GM20000 (cell line): ENCODE data around the gene KLRK1.
"Not testable (repeated sequence)": the region's sequence is repeated elsewhere in the genome, so short reads cannot be mapped to it uniquely, and the experiment has no call there.

ENCODE experiments used
- DNase-seq: peaks from one replicate; pipeline ENCODE4 v3.0.0; 2012; ENCODE audit warnings: low spot score
- TF ChIP-seq, protein P1 (sequence below): IDR thresholded peaks from 2 replicates; pipeline ENCODE4 v1.5.1; 2012; ENCODE audit warnings: mild to moderate bottlenecking, control low read depth; ENCODE audit errors: extremely low read depth, missing control alignments

Gene KLRK1

GRCh38 chr12:10389904-10390303 is at the start of gene KLRK1:
Gene KLRK1 (minus strand): TSS chr12:10390041. CDS start chr12:10388810, 1,231 bp downstream.
- no peak for DNase-seq

GRCh38 chr12:10437601-10438000 is 47.8 kb upstream of the KLRK1 start:
- not testable (repeated sequence) for DNase-seq

More at GRCh38 chr12:10389904-10390303, at the start of gene KLRK1:
- TF ChIP-seq, protein P1, sequence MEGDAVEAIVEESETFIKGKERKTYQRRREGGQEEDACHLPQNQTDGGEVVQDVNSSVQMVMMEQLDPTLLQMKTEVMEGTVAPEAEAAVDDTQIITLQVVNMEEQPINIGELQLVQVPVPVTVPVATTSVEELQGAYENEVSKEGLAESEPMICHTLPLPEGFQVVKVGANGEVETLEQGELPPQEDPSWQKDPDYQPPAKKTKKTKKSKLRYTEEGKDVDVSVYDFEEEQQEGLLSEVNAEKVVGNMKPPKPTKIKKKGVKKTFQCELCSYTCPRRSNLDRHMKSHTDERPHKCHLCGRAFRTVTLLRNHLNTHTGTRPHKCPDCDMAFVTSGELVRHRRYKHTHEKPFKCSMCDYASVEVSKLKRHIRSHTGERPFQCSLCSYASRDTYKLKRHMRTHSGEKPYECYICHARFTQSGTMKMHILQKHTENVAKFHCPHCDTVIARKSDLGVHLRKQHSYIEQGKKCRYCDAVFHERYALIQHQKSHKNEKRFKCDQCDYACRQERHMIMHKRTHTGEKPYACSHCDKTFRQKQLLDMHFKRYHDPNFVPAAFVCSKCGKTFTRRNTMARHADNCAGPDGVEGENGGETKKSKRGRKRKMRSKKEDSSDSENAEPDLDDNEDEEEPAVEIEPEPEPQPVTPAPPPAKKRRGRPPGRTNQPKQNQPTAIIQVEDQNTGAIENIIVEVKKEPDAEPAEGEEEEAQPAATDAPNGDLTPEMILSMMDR = no peak

GRCh38 chr12:10435816-10436215 is 46.0 kb upstream of the KLRK1 start, which contains the start of gene KLRC2:
Gene KLRC2 (minus strand): TSS chr12:10436010. CDS start chr12:10435986, 24 bp downstream.
- not testable (repeated sequence) for DNase-seq

- DNase-seq = not testable (repeated sequence)
Measured at GRCh38 chr12:10430623-10431022, 40.8 kb upstream of the KLRK1 start.

- DNase-seq = not testable (repeated sequence)
Measured at GRCh38 chr12:10425938-10426337, 36.1 kb upstream of the KLRK1 start.

- not testable (repeated sequence) for DNase-seq
Measured at GRCh38 chr12:10424260-10424899, 34.5 kb upstream of the KLRK1 start.

- not testable (repeated sequence) for DNase-seq
Measured at GRCh38 chr12:10422159-10422558, 32.3 kb upstream of the KLRK1 start.

DNA sequence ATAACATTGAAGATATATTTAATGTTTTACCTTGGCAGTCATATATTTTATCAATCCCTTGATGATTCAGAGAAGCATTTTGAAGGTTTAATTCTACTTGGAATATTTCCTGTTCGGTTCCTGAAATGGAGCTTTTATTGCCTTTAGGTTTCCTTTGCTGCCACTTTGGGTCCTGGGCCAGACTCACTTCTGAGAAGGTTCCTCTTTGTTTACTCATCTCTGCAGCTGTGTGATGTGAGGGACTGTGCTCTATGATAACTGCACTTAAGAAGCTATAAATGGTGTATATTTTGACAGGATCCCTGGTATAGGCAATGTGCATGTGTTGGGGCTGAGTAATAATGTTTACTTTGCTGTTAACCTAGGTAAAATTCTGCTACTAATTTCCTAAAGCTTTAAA is 30.5 kb upstream of the KLRK1 start, which contains the start of gene KLRC3:
TSS of gene KLRC3 (minus strand) at position 262 of the 400 bp plus-strand sequence. CDS start at position 217, 45 bp downstream.
- DNase-seq = not testable (repeated sequence)

DNA sequence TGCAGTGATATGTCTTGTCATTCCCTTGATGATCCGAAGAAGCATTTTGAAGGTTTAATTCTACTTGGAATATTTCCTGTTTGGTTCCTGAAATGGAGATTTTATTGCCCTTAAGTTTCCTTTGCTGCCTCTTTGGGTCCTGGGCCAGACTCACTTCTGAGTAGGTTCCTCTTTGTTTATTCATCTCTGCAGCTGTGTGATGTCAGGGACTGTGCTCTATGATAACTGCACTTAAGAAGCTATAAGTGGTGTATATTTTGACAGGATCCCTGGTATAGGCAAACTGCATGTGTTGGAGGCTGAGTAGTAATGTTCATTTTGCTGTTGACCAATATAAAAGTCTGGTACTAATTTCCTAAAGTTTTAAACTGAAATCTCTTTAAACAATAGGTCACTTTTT is 19.6 kb upstream of the KLRK1 start, which contains the start of gene KLRC4:
TSS of gene KLRC4 (minus strand) at position 366 of the 400 bp plus-strand sequence. CDS start at position 184, 182 bp downstream.
- TF ChIP-seq, protein P1 = no peak
- no peak for DNase-seq

GRCh38 chr12:10408842-10409241 is 19.0 kb upstream of the KLRK1 start:
- TF ChIP-seq, protein P1 = no peak
- no peak for DNase-seq

DNA sequence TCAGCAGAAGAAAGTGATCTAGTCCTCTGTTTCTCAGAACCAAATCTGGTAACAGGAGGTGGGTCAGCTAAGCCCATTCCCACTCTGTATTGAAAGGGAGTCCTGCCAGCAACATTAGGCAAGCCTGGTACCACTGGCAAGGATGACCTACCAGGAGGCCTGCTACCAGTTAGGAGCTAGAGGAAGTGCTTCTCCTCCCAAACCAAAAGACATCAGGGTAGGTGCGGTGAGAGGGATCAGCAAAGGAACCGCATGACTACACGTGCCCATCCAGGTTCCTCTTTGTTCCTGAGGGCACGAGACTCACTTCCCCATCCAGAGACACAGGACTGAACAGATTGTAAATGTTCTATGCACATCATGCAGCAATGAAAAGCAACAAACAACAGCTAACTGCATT is 16.9 kb upstream of the KLRK1 start:
- DNase-seq = no peak
- TF ChIP-seq, protein P1 = no peak
